NCI-H748 (cell line): ENCODE measurements around the gene GRHL1.

Experiments
- DNase-seq: peaks from one replicate; lab custom pipeline; 2025; ENCODE audit not compliant: unreplicated experiment; lab: John Stamatoyannopoulos, UW

Gene GRHL1

GRCh38 chr2:10036095-10036884 lies 84.8 kb downstream of the GRHL1 start:
- DNase-seq: peak; percentile 21

GRCh38 chr2:10038123-10038522 lies 86.6 kb downstream of the GRHL1 start:
- no peak for DNase-seq

- DNase-seq: no peak
Measured at GRCh38 chr2:10038716-10039115, 87.2 kb downstream of the GRHL1 start.

DNA sequence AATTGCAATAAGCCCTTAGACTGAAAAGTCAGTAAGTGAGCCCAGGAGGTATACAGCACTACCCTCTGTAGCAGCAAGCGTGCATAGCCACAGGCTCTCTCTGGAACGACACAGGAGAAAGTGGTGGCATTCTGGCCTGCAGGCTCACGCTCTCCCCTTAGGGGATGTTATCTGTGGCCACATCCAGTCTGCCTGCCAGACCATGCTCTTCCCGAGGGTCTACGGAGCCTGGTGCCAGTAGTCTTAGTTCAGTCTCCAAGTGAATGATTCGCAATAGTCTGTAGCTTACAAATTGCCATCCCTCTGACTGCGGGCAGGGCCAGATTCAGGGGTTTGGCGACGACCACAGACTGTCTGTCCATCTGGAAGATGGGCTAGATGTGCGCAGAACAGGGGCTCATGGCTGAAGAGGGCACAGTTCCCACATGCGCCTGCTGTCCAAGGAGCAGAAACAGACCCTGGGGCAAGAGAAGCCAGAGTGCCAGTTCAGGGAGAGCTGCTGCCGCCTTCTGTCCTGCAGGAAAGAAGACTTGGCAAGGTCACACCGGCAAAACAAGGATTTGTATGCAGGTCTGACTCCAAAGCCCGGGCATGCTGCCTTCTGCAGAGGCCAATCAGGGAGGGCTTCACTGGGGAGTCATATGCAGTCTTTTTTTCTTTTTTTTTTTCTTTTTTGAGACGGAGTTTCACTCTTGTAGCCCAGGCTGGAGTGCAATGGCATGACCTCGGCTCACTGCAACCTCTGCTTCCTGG lies 88.3 kb downstream of the GRHL1 start:
- no peak for DNase-seq

DNA sequence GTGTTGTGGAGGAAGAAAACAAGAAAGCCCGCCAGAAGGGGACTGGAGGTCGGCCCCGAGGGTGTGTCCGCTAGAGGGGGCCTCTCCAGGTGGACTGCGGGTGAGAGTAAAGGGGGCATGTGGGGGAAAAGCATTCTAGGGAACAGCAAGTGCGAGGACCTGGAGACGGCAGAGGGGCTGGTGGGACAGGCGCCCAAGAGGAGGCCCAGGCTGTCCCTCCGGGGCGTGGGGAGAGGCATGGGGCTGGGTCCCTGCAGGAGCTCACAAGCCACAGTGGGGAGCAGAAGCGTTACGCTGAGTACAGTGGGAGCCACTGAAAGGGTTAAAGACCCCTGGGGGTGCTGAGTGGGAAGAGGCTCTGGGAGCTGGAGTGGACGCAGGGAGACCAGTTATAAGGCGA lies 90.2 kb downstream of the GRHL1 start:
- no peak for DNase-seq

GRCh38 chr2:10042301-10043161 lies 91.0 kb downstream of the GRHL1 start:
- peak; percentile 83 for DNase-seq

DNA sequence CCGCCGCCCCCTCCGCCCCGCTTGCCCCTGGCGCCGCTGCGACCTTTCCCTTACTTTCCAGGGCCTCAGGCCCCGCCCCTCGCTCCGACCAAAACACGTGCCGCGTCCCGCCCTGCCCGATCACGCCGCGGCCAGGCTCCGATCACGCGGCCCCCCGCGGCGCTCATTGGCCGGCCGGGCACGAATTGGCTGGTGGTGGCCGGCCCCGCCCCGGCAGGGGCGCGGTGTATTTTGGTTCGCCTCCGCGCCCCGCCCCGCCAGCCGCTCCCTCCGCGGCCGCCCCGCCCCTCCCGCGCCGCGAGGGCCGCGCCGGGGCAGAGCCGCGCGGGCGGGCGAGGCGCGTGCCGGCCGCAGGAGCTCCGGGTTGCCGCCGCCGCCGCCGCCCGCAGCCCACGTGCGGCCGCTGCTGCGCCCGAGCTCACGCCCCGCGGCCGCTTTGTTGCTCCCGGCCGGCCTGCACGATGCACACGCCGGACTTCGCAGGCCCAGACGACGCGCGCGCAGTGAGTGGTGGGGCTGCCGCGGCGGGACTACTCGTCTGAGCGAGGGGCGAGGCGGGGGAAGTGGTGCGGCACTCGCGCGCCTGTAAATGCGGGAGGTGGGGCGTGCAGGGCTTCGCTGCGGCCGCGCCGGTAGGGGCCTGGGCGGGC lies 91.9 kb downstream of the GRHL1 start, which contains the start of gene KLF11:
KLF11 (plus strand) TSS at position 295 of the 650 bp plus-strand sequence; CDS start at position 462, 167 bp downstream.
- DNase-seq: peak; percentile 96

DNA sequence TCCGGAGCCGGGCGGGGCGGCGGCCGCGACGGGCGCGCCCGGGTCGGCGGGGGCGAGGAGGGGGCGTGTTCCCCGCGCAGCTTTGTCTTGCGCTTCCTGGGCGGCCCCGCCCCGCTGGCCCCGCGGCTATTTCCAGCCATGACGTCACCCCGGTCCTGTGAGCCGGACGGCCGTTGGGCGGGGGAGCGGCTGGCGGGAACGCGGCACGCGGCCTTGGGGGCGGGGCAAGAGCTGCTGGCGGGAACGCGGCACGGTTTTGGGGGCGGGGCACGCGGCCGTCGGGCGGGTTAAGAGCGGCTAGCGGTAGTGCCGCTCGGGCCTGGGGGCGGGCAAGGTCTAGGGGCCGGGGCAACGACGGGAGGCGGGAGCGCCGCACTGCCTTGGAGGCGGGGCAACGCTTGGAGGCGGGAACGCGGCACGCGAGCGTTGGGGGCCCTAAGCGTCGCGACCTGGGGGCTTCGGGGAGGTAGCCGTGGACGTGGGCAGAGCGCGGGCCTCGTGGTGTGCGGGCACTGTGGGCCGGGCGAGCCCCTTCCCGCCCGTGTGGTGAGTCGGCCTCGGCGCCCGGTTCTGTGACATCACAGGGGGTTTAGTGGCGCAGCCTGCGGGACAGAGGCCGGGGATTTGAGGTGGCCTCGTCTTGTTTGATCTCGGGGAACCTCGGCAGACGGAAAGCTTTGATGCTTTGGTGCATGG lies 92.6 kb downstream of the GRHL1 start:
- peak; percentile 97 for DNase-seq

- peak; percentile 20 for DNase-seq
Measured at GRCh38 chr2:10045561-10046355, 94.3 kb downstream of the GRHL1 start.

GRCh38 chr2:10046931-10047330 lies 95.4 kb downstream of the GRHL1 start:
- DNase-seq: no peak

DNA sequence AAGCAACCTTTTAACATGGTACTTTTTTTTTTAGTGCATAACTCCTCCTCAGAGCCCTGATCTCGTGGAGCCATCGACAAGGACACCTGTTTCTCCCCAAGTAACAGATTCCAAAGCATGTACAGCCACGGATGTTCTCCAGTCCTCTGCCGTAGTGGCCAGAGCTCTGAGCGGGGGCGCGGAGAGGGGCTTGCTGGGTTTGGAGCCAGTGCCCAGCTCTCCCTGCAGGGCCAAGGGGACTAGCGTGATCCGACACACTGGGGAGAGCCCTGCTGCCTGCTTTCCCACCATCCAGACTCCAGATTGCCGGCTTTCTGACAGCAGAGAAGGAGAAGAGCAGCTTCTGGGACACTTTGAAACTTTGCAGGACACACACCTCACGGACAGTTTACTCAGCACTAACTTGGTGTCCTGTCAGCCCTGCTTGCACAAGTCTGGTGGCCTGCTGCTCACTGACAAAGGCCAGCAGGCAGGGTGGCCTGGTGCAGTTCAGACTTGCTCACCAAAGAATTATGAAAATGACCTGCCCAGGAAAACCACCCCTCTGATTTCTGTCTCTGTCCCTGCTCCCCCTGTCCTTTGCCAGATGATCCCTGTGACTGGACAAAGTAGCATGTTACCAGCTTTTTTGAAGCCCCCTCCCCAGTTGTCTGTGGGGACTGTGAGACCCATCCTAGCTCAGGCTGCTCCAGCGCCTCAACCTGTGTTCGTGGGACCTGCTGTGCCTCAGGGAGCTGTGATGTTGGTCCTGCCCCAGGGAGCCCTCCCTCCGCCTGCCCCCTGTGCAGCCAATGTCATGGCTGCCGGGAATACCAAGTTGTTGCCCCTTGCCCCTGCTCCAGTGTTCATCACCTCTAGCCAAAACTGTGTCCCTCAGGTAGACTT lies 96.4 kb downstream of the GRHL1 start:
- no peak for DNase-seq

DNA sequence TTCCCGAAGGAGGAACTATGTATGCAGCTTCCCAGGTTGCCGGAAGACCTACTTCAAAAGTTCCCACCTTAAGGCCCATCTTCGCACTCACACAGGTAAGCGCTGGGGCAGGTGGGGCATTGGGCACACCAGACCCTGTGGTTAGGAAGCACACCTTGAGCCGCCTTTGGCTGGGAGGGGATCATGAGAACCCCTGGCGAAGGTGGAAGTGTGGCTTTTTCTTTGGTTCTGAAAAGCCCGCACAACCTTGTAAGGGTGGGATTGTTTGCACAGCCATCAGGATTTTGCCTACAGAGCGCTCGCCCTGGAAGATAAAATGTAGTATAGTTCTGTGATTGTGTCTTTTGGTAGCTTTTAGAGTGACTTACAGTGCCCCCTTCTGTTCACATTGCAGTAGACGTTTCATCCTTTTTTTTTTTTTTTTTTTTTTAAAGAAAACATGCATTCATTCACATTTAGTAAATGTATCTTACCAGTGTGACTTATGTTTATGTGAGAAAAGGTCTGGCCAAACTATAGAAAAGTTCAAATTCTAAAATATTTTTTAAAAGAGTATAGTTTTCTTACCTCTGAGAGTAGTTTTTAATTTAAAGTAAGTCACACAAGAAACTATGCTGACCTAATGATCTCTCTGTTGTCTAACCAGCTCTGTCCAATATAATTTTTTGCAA lies 97.1 kb downstream of the GRHL1 start:
- peak; percentile 61 for DNase-seq
